Upper lobe of left lung (tissue), 6 donors: ENCODE data around the gene CEACAM19. TPM values are rescaled to one million over a fixed set of nuclear protein-coding genes. Genes with fewer than 3 reads are reported as not detected.

Experiments used
- ATAC-seq, 2 donors: fragments of 200-7000 bp; cut with Tn5 transposase; one replicate each; pipeline ENCODE4 v1.9.1; 2022; ENCODE audit warnings: mild to moderate bottlenecking in 2 of 2, moderate library complexity in 2 of 2; ENCODE audit not compliant: low FRiP score in 2 of 2
- DNase-seq, 2 donors: peaks; one replicate each; pipeline ENCODE4 v3.0.0-alpha.2; 2019 to 2020
- H3K27ac ChIP-seq, 4 donors: fragments of 200-600 bp; sonication (generic); one replicate each; pipeline ENCODE4 v1.5.1; 2016 to 2019
- H3K27me3 ChIP-seq, 4 donors: fragments of 200-600 bp; sonication (generic); one replicate each; pipeline ENCODE4 v1.5.1; 2017 to 2019
- H3K36me3 ChIP-seq, 4 donors: fragments of 200-600 bp; sonication (generic); one replicate each; pipeline ENCODE4 v1.5.1; 2016 to 2019
- H3K4me1 ChIP-seq, 4 donors: fragments of 200-600 bp; sonication (generic); one replicate each; pipeline ENCODE4 v1.5.1; 2018 to 2019
- H3K4me3 ChIP-seq, 4 donors: fragments of 200-600 bp; sonication (generic); one replicate each; pipeline ENCODE4 v1.5.1; 2017 to 2019; ENCODE audit warnings: mild to moderate bottlenecking in 2 of 4, moderate library complexity in 1 of 4
- H3K9me3 ChIP-seq, 4 donors: fragments of 200-600 bp; sonication (generic); one replicate each; pipeline ENCODE4 v1.5.1; 2018 to 2019
- CTCF ChIP-seq, 6 experiments: fragments of 450-650 bp in 4 of 6; fragments of 200-600 bp in 2 of 6; sonication (generic) in 2 of 6; IDR thresholded peaks; one replicate each; pipeline ENCODE4 v1.5.1; 2016 to 2019; ENCODE audit warnings: antibody characterized with exemption in 6 of 6
- EP300 ChIP-seq, 4 donors: sonication (generic); formaldehyde crosslinking; IDR thresholded peaks; one replicate each; pipeline ENCODE4 v1.5.1; 2017; ENCODE audit warnings: antibody characterized with exemption in 4 of 4, control low read depth in 2 of 4
- POLR2A ChIP-seq, 4 donors: fragments of 450-650 bp; IDR thresholded peaks; one replicate each; pipeline ENCODE4 v1.5.1; 2016 to 2017; ENCODE audit warnings: antibody characterized with exemption in 4 of 4, mild to moderate bottlenecking in 2 of 4
- POLR2AphosphoS5 ChIP-seq, 2 donors: sonication (generic); formaldehyde crosslinking; IDR thresholded peaks; one replicate each; pipeline ENCODE4 v1.5.1; 2017; ENCODE audit warnings: antibody characterized with exemption in 2 of 2
- WGBS, 2 donors: methylation state at CpG; one replicate each; pipeline ENCODE4 v1.1.5; 2017 to 2018; 5-methylcytosine and 5-hydroxymethylcytosine counted together
- total RNA-seq, 6 donors: library from RNA; depleted of rRNA in 4 of 6; stranded (reverse); fragments of >200 nt in 4 of 6; gene quantifications; one replicate each; pipeline versions ENCODE4 v1.1.0 to v1.2.1, GENCODE V29; 2016 to 2021
- donor health status: DM: no; HTN: no; CAD: no; lungs with moderate emphysema.
- donor health status: DM: no; HTN: yes; CAD: no; lungs with severe emphysema.

The CEACAM19 gene
- total RNA-seq, 6 donors from 2014 or later: 2.8 to 13.6 (median 7.2) TPM

DNA sequence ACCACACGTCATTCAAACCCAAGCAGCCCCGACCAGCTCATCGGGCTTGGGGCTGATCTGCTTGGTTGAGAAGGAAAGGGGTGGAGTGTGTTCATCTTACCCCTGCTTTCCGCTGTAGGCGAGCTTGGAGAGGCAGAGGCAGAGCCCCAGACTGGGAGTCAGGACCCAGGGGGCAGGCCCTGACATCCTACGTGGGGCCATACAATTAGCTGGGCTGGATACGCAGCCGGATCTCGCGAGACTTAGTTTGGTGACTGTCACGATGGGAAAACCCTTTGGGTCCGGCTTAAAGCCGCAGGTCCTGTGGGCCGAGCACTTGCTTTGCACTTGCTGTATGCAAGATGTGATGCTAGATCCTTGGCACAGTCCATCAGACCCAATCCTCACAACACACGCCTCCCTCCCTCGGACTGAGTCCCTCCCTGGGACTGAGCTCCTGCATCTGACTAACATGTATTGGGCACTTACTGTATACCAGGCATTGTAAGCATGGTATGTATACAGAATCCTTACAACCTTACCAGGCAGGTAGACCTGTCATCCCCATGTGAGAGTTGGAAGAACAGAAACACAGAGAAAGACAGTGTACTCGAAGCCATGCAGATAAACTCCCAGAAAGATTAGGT lies 31.4 kb downstream of the CEACAM19 start:
- H3K36me3 ChIP-seq: no peaks in the 10 kb centered on the region
- DNase-seq (no peak), ATAC-seq (no peak)
- H3K4me3 ChIP-seq: no peak overlapping the region
- H3K4me1 ChIP-seq: no peaks in the 10 kb centered on the region
- H3K27ac ChIP-seq: no peak overlapping the region
- WGBS, 2 donors: 88 to 90% methylated on average over 6 to 17 of the region's 17 CpGs
- no peaks in the 10 kb centered on the region for H3K9me3 ChIP-seq
- no peaks in the 10 kb centered on the region for H3K27me3 ChIP-seq
- TF ChIP-seq CTCF (IDR thresholded peaks at IDR 0.05) (no peak), POLR2A (IDR thresholded peaks at IDR 0.05) (no peak), EP300 (IDR thresholded peaks at IDR 0.05) (no peak), POLR2AphosphoS5 (IDR thresholded peaks at IDR 0.05) (no peak)

DNA sequence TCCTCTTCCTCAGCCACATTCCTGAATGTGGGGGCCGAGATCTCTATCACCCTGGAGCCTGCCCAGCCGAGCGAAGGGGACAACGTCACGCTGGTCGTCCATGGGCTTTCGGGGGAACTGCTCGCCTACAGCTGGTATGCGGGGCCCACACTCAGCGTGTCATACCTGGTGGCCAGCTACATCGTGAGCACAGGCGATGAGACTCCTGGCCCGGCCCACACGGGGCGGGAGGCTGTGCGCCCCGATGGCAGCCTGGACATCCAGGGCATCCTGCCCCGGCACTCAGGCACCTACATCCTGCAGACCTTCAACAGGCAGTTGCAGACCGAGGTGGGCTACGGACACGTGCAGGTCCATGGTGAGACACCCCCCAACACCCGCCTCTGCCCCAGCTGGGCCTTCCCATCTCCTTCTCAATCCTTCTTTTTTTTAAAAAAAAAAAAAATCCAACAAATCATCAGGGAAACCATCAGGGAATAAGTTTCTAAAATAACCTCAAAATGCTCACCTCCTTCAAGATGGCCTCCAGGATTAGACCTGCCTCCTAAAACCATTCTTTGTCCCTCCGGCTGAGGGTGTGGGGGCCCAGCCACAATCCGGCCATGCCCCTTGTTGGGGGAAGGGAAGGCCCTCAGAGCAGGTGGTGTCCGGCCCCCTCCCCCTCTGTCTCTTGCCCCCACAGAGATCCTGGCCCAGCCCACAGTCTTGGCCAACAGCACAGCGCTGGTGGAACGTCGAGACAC lies 32.2 kb downstream of the CEACAM19 start:
- ATAC-seq (no peak), DNase-seq (peak in 1 of 2 donors; percentile 52)
- Histone ChIP-seq H3K9me3 (no peaks in the 10 kb centered on the region), H3K27me3 (no peaks in the 10 kb centered on the region), H3K4me3 (no peak overlapping the region), H3K36me3 (no peaks in the 10 kb centered on the region), H3K4me1 (no peaks in the 10 kb centered on the region), H3K27ac (no peak overlapping the region)
- TF ChIP-seq POLR2AphosphoS5 (IDR thresholded peaks at IDR 0.05): no peak
- TF ChIP-seq POLR2A (IDR thresholded peaks at IDR 0.05): no peak
- no peak for TF ChIP-seq EP300 (IDR thresholded peaks at IDR 0.05)
- TF ChIP-seq CTCF (IDR thresholded peaks at IDR 0.05): no peak
- whole genome bisulfite sequencing, 2 donors: 90 to 92% methylated on average over 15 to 27 of the region's 28 CpGs

DNA sequence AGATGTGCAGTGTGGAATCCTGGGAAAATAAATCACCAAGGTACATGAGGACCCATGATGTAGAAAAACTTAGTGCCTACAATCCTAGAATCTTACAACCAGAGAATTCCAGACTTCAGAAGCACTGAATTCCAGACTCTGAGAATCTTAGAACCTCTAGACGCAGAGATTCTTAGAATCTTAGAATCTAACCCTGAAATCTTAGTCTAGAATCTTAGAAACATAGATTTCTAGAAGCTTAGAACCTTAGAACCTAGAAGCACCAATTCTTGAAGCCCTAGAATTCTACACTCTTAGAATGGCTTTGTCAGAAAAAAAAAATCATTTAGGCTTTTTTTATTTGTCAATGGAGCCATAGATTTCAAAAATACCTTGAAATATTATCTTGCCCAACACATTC lies 33.7 kb downstream of the CEACAM19 start:
- Histone ChIP-seq H3K27me3 (no peaks in the 10 kb centered on the region), H3K9me3 (no peaks in the 10 kb centered on the region), H3K36me3 (no peaks in the 10 kb centered on the region), H3K4me1 (no peaks in the 10 kb centered on the region), H3K27ac (no peak overlapping the region), H3K4me3 (no peak overlapping the region)
- WGBS, 2 donors: 95 to 100% methylated on average over 1 of the region's 1 CpG
- ATAC-seq (no peak), DNase-seq (no peak)
- no peak for TF ChIP-seq POLR2AphosphoS5 (IDR thresholded peaks at IDR 0.05)
- no peak for TF ChIP-seq POLR2A (IDR thresholded peaks at IDR 0.05)
- TF ChIP-seq EP300 (IDR thresholded peaks at IDR 0.05): no peak
- TF ChIP-seq CTCF (IDR thresholded peaks at IDR 0.05): no peak

GRCh38 chr19:44705502-44706010 lies 34.3 kb downstream of the CEACAM19 start:
- peak in 1 of 2 donors; percentile 24 for DNase-seq
- Histone ChIP-seq H3K27ac (no peak overlapping the region), H3K4me3 (no peak overlapping the region), H3K9me3 (no peaks in the 10 kb centered on the region), H3K36me3 (no peaks in the 10 kb centered on the region), H3K4me1 (no peaks in the 10 kb centered on the region), H3K27me3 (no peaks in the 10 kb centered on the region)
- no peak for TF ChIP-seq EP300 (IDR thresholded peaks at IDR 0.05)
- no peak for TF ChIP-seq POLR2AphosphoS5 (IDR thresholded peaks at IDR 0.05)
- TF ChIP-seq CTCF (IDR thresholded peaks at IDR 0.05): no peak
- TF ChIP-seq POLR2A (IDR thresholded peaks at IDR 0.05): no peak
- 91 to 96% methylated on average over 11 to 12 of the region's 12 CpGs for WGBS, 2 donors
- ATAC-seq: no peak
